Effector CD8-positive, alpha-beta T cell (primary cell): ENCODE data around the gene FOXJ3.

ENCODE experiments used
- DNase-seq: peaks from one replicate; lab custom pipeline; 2025; lab: John Stamatoyannopoulos, UW

Gene FOXJ3

DNA sequence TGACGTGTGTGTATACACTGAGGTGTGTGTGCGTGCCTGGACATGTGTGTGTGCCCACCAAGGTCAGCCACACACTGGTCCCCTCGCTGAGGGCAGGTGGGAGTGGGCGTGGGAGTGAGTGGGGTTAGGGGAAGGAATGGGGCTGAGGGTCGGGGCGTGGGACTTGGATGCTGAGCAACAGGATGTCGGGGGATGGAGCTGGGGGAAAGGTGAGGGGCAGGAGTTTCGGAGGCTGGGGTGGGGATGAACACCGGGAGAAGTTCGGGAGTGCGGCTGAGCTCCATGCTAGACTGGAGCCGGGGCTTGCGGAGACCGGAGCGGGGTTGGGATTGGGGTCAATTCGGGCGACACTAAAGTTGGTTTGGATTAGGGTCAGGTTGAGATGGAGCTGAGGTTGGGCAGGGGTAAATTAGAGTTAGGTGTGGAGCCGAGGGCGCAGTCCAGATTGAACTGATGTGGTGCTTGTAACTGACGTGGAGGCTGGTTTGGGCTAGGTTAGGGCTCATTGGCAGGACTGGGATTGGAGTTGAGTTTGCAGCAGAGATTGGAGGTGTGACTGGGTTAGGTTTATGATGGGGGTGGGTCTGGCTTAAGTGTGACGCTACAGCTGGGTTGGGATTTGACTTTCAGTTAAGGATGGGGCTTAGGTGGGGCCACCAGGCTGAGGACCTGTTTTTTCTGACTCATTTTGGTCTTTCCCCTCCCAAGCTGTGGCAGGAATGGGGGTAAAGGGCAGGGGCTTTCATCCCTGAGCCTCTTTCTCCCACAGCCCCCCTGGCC lies 167.2 kb downstream of the FOXJ3 start:
- no peak for DNase-seq

DNA sequence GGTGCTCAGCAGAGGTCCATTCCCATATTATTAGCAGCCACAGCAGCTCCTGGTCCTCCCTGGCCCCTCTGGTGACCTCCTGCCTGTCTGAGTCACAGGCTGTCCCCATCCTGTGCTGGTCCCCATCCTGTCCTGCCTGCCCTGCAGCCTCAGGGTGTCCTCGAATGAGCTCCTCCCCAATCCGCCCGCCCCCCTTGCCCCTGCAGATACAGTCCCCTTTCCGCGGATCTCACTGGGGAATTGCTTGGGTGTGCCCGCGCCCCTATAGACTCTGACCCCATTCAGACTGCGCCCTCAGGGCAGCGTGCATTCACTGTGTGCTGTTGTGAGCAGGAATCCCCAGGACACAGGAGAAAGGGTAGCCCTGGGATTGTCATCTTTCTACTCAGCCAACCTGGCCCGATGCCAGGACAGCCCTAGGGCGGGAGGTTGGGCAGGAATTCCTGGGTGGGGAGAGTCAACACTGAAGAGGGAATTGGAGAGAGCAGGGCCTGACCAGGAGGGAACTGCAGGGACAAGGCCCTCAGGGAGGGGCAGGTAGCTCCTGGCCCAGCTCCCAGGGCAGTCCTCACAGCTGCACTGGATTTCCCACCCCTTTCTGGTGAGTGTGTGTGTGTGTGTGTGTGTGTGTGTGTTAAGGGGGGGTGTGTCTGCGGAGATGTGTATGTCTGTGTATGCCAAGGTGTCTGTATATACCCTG lies 169.4 kb downstream of the FOXJ3 start:
- no peak for DNase-seq

DNA sequence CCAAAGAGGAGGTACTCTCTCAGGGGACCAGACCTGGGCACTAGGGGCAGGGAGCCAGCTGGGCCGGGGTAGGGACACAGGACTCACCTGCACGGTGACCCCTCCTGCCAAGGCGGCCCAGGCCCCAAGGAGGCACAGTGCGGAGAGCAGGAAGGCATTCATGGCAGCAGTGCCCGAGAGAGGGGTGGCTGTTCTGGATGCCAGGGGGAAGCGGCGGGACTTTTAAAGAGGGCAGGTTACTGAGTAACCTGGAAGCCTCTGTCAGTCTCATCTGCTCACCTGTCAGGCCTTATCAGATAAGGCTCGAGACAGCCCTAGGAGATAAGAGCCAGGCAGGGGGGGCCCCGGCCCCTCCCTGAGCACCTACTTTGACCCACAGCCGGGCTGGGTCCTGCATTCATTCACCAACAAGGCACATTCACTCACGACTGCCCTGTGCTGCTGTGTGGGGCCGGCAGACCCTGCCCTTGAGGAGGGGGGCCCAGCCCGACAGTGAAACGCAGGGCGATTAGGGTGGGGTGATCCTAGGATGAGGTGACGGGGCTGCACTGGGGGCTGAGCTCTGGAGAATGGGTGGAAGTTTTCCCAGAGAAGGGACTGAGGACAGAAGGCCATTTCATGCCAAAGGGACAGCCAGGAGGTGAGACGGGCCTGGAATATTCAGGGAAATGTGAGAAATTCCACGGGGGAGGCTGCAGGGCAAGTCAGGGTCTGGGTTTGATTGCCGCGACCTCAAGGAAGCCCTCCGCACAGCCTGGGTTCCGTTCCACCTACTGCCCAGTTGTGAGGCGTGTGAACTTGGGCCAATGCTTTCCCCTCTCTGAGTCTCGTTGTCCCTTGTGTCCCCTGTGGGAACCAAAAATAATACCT lies 170.2 kb downstream of the FOXJ3 start, which contains the start of gene GUCA2A:
Gene GUCA2A (minus strand): TSS at position 195 of the 870 bp plus-strand sequence. CDS start 33 bp downstream, at position 162.
- DNase-seq: no peak

DNA sequence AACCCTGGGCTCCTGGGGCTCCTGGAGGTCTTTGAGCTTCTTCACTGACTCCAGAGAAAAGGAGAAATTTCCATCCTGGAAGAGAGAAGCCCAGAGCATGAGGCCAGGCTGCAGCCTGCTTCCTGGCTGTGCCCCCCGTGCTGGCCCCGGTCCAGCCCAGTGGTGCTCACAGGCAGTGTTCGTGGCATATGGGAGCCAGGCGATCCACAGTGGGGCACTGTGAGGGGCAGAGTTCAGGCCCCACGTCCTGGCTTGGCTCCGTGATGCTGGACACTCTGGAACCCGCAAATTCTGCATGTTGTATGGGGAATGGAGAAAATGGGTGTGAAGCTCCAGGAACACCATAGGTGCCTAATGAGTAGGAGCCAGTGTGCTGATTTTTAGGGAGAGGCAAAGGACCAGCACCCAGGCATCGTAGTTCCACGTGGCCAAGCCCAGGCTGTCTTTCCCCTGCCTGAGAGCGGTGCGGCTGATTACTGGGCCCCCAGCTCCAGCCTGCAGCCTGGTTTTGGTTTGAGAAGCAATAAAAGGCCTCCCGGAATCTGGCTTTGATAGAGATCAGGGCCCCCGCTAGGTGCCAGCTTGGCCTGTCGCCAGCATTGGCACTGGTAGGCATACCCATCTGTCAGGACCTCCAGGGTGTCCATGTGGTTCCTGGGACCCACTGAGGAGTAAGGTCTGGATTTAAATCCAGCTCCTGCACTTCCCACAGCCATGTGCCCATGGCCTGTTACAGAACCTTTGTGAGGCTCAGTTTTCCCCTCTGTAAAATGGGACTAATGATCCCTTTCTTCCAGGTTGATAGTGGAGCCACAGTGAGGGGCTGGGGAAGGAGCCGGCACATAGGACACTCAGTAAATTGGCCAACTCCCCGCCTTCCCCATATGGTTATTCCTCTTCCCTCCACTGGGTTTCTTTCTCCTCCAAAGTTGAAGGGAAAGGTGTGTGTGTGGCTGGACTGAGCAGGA lies 171.2 kb downstream of the FOXJ3 start:
- no peak for DNase-seq

DNA sequence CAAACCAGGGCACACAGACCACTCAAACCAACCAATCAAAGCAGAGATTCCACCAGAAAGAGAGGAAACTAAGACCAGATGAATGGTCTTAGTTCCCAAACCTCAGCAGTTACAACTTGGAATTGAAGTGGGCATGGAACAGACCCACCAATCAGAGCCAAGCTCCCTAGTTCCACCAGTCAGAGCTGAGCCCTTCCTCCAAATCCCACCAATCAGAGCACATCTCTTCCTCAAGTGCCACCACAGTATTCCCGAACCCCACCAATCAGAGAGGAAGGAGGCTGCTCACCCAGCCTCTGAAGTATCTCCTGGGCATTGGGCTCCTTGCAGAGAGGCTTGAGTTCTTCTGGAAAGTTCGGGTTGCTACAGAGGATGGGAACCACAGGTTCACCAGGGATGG lies 171.9 kb downstream of the FOXJ3 start:
- DNase-seq: no peak

DNA sequence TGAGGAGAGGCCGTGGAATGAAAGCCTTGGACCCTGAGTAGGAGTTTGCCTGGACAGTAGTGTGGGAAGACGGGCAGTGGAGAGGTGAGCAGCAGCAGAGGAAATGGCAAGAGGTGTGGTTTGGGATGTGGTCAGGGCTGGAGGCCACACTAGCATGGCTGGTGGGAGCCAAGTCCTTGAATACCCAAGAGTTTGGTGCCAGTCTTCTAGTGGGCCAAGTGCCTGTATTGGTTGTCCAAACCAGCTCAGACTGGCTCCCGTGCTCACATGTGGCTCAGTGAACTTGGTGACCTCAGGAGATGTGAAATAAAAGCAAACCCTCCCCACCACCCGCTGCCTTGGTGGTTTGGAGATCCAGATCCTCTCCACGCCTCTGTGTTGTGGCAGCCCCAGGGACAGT lies 172.9 kb downstream of the FOXJ3 start:
- DNase-seq: no peak

DNA sequence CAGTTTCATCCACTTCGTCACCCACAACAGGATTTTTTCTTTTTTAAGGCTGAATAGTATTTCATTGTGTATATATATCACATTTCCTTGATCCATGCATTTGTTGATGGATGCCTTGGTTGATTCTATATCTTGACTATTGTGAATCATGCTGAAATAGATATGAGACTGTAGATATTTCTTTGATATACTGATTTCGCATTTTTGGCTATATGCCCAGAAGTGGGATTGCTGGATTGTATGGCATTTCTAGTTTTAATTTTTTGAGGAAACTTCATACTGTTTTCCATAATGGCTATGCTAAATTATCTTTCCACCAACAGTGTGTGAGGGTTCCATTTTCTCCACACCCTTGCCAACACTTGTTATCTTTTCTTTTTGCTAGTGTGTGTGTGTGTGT lies 176.8 kb downstream of the FOXJ3 start:
- DNase-seq: no peak

DNA sequence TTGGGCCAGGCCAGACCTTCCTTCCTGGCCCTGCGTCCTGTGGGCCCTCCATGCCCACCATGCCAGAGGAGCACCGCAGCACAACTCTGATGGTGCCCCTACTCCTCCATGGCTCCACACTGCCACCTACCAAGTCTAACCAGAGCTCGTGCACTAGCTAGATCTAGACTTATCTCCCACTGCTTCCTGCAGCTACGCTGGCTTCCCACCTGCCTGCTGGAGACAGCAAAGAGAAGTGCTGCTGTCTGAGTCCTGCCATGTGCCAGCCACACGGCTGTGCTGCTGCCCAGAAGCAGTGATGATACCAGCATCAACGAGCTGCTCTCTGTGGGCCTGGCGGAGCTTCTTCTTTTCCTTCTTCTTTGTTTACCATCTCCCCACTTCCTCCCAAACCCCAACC lies 177.4 kb downstream of the FOXJ3 start:
- DNase-seq: no peak

DNA sequence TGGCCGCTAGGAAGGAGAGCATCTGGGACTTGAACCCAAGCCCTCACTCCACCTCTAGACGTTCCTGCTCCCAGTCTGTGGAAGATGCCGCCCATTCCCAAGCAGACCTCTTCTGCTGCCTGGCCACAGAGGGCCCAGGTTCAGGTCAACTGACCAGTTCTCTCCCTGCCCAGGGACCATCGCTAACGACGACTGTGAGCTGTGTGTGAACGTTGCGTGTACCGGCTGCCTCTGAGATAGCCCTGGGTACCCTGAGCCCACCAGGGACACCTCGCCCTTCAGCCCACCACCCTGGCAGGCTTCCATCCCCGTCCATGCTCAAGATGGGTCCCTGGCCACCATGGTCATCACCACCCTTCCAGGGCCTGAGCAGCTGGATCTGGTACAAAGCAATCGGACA lies 179.7 kb downstream of the FOXJ3 start:
- DNase-seq: no peak

DNA sequence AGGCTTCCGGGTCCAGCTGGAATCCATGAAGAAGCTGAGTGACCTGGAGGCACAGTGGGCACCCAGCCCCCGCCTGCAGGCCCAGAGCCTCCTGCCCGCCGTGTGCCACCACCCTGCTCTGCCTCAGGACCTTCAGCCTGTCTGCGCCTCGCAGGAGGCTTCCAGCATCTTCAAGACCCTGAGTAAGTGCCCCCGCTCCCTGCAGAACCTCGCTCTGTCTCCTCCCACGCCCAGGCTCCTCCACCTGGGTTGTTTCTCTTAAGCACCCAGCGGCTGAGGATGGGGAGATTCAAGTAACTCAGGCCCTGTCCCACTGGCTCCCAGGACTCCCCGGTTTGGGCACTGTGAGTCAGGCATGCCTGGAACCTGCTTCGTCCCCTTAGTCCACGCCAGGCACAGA lies 180.3 kb downstream of the FOXJ3 start:
- DNase-seq: no peak

DNA sequence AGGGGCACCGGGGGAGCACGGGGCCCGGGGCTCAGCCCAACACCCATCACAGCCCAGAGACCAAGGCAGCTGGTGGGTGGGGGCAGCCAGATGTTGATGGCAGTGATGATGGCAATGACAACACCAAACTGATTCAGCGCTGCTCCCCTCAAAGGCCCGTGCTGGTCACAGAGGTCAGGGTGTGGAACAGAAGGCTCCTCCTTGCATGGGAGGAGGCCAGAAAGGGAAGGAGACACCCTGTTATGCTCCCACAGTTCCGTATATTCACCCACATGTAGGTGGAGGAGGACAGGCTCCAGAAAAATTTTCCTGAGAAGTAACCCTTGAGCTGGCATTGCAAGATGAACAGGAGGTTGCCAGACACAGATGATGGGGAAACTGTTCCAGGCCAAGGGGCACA lies 181.4 kb downstream of the FOXJ3 start:
- DNase-seq: no peak

DNA sequence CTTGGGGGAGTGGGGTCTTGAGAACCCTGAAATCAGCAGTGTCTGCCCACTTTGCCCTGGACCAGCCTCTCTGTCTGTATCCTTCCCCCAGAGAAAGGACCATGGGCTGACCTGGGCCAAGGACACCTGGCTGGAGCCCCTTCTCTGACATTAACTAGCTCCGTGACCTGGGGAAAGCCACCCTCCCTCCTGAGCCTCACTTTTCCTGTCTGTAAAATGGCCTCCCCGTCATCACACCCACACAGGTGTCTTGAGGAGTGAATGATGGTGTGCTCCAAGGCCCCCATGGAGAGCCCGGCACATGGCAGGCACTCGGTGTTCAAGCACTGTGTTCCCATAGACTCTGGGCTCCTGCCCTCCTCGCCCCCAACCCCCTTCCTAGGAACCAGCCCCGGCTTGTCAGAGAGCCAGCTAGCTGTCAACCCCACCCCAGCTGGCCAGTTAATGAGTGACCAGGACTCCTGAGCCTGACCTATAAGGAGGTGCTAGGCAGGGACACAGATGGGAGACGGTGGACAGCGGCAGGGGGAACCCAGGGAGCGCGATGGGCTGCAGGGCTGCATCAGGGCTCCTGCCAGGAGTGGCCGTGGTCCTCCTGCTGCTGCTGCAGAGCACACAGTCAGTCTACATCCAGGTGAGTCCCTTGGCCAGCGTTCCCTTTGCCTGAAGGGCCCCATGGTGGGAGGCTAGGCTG lies 182.0 kb downstream of the FOXJ3 start, which contains the start of gene GUCA2B:
Gene GUCA2B (plus strand): TSS at position 504 of the 694 bp plus-strand sequence. CDS start 41 bp downstream, at position 545.
- no peak for DNase-seq

DNA sequence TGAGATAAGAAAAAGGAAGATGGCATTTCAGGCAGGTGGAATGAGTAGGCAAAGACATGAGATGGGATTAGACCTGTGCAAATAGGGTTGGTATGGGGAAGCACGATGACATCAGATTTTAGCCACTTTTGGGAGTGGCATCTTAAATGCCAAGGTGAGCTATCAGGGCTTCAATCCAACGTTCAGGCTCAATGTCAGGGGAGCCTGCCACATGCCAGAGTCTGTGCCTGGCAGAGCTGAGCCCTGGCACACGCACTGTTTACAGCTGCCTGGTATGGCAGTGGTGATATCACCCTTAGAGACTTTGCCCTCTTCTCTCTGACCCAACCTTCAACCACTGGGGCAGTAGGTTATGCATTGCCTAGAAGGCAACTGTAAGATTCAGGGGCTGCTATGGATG lies 182.9 kb downstream of the FOXJ3 start:
- DNase-seq: no peak

DNA sequence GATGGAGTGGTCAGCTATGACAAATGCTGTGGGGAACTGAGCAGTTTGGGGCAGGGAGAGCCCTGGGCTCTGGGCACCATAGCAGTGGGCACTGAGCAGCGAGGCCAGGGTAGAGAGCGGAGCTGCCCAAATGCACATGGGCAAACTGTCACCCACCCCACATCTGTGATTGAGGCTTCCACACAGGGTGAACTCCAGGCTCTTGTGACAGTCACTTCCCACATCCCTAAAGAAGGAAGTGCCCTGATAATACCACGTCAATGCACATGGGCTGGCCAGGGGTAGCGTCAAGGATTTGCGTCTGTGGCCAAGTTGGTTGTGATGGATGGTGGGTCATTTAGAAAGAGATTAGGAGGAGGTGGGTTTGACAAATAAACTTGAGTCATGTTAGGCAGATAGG lies 184.4 kb downstream of the FOXJ3 start:
- no peak for DNase-seq

DNA sequence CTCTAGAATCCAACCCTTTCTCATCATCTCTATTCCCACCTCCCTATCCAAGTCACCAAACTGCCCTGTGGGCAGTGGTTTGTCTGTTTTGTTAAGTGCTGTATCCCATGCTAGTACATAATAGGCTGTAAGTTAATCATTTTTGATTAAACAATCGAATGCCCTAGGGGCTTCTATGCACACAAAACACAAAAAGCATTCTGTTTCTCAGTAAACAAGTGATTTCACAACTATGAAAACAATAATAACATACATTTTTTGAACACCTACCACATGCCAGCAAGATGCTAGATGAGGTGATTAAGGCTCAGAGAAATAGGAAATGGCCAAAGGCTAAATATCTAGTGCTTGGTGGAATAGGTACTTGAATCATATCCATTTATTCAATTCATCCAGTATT lies 186.9 kb downstream of the FOXJ3 start:
- no peak for DNase-seq

DNA sequence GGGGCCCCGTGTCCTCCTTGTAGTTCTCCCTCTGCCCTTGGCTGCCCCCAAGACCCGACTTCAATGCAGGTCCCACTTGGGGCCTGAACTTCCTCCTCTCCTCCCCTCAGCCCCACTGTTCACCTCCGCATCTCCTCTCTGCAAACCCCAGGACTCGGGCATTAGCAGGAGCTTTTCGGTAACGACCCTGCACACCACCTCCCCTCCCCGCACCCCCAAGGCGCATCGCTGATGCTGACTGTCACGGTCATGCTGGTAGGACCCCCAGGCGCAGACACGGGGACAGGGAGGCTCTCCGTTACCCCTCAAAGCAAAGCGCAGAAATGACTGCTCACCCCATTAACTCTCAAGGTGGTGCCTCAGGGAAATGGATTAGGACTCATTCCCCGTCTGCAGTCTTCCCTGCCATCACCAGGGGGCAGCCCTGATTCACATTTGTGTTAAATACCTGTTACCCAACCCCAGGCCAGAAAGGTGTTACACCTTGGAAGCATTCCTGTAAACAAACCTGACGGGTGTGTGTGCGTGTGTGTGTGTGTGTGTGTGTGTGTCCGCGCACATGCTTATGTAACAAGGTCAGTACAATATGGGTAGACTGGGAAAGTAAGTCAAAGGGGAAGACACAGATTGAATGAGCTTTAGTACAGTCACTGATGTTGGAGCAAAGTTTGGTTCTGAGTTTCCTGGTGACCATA lies 188.3 kb downstream of the FOXJ3 start:
- peak; percentile 55 for DNase-seq

DNA sequence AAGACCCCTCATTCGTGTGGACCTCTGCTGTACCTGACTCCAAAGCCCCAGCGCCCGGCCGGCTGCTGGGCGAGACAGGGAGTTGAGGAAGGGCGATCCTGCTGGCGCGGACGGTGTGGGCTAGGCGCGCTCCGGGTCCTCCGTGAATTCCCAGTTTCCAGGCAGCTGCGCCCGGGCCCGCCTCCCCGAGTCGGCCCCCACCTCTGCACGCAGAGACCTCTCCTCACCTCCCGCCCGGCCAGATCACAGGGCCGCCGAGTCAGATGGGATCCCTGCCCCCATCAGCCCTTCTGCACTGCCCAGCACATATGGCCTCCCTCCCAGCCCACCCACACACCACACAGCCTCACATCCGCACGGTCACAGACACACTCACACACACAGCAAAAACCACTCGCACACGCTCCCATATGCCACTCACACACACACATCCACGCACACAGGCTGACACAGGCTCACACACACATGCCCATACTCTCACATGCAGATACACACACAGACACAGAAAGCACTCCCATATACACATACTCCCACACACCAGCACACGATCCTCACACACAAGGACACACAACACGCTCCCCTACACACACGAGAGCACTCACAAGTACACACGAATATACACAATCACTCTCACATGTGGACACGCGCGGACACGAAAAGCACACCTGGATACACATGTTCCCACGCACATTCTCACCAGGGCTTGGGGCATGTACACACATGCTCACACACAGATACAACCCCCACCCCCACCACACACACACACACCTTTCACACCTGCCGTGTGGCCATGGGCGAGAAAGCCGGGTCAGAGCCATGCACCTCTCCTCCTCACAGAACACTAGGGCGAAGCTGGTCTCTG lies 189.0 kb downstream of the FOXJ3 start:
- DNase-seq: no peak

DNA sequence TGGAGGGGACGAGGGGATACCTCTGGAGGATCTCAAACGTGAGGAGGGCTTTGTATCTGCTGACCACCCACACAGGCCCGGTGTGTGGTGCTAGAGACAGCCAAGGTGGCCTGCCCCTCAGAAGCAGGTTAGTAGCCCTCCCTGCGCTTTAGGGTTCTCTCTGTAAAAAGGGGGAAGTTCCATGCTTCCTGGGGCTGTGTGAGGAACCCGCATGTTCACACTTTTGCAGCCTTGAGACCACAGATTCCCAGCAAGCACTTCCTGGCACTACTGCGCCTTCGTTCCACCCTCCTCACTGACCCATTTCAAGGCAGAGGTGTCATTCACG lies 189.7 kb downstream of the FOXJ3 start:
- no peak for DNase-seq
